ENCODE measurements around the gene MCCC2.

Gene MCCC2

DNA sequence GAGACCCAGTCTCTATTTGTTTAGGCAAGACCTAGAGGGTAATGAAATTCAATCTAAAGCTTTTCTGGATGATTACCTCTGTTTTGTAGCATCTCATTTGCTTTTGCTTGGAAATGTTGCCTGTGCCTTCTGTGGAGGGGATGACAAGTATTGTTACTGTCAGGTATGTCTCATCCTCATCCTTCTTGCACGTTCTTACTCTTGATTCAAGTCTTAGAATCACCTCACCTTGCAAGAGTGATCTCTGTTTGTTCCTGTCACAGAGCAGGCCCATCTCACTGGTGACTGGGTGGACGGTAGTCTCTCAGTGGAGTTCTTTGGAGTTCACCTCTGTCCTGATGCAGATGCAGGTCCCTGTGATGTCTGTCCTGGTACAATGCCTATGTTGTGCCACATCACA lies 33.5 kb downstream of the MCCC2 start:
- H3K27ac ChIP-seq: no peak overlapping the region
- no peaks in the 10 kb centered on the region for H3K27me3 ChIP-seq
- intact Hi-C loops (cut with DNase I; ENCODE audit: low total_unique reads): no loop called here
- DNase-seq: no peak
- TF ChIP-seq, protein P1, sequence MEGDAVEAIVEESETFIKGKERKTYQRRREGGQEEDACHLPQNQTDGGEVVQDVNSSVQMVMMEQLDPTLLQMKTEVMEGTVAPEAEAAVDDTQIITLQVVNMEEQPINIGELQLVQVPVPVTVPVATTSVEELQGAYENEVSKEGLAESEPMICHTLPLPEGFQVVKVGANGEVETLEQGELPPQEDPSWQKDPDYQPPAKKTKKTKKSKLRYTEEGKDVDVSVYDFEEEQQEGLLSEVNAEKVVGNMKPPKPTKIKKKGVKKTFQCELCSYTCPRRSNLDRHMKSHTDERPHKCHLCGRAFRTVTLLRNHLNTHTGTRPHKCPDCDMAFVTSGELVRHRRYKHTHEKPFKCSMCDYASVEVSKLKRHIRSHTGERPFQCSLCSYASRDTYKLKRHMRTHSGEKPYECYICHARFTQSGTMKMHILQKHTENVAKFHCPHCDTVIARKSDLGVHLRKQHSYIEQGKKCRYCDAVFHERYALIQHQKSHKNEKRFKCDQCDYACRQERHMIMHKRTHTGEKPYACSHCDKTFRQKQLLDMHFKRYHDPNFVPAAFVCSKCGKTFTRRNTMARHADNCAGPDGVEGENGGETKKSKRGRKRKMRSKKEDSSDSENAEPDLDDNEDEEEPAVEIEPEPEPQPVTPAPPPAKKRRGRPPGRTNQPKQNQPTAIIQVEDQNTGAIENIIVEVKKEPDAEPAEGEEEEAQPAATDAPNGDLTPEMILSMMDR (IDR thresholded peaks at IDR 0.05): no peak
- H3K4me3 ChIP-seq: no peak overlapping the region
- no peaks in the 10 kb centered on the region for H3K9me3 ChIP-seq
- no peaks in the 10 kb centered on the region for H3K4me1 ChIP-seq
- peaks cover 9 to 63% (median 47%) of the 10 kb centered on the region in 3 donors for H3K36me3 ChIP-seq

DNA sequence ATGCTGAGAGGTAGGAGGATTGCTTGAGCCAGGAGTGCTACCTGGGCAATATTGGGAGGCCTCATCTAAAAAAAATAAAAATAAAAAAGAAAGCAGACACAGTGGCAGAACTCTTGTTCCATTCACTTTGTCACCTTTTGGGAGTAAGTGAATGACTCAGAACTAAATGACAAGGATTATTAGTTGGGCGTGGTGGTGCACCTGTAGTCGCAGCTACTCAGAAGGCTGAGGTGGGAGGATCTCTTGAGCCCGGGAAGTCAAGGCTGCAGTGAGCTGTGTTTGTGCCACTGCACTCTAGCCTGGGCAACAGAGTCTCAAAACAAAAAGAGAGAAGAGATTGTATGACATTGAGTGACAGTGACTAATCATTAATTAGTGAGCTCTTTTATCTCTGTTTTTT lies 34.1 kb downstream of the MCCC2 start:
- H3K27me3 ChIP-seq: no peaks in the 10 kb centered on the region
- no peak overlapping the region for H3K27ac ChIP-seq
- TF ChIP-seq, protein P1 (IDR thresholded peaks at IDR 0.05): no peak
- no peaks in the 10 kb centered on the region for H3K9me3 ChIP-seq
- no peaks in the 10 kb centered on the region for H3K4me1 ChIP-seq
- no peak for DNase-seq
- H3K36me3 ChIP-seq: peaks cover 9 to 61% (median 40%) of the 10 kb centered on the region in 3 donors
- intact Hi-C loops (cut with DNase I; ENCODE audit: low total_unique reads): no loop called here
- H3K4me3 ChIP-seq: no peak overlapping the region

DNA sequence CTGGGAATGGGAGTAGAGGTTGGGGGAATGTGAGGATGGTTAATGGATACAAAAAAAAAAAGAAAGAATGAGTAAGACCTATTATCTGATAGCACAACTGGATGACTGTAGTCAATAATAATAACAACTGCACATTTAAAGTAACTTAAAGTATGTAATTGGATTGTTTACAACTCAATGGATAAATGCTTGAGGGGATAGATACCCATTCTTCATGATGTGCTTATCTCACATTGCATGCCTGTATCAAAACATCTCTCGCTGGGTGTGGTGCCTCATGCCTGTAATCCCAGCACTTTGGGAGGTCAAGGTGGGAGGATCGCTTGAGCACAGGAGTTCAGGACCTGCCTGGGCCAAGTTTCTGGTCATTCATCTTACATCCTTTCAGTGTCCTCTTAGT lies 34.6 kb downstream of the MCCC2 start:
- Histone ChIP-seq H3K4me3 (no peak overlapping the region), H3K27ac (no peak overlapping the region), H3K9me3 (no peaks in the 10 kb centered on the region), H3K27me3 (no peaks in the 10 kb centered on the region), H3K4me1 (no peaks in the 10 kb centered on the region), H3K36me3 (peaks cover 14 to 59% (median 39%) of the 10 kb centered on the region in 3 donors)
- no peak for DNase-seq
- TF ChIP-seq, protein P1 (IDR thresholded peaks at IDR 0.05): no peak
- intact Hi-C loops (cut with DNase I; ENCODE audit: low total_unique reads): no loop called here

DNA sequence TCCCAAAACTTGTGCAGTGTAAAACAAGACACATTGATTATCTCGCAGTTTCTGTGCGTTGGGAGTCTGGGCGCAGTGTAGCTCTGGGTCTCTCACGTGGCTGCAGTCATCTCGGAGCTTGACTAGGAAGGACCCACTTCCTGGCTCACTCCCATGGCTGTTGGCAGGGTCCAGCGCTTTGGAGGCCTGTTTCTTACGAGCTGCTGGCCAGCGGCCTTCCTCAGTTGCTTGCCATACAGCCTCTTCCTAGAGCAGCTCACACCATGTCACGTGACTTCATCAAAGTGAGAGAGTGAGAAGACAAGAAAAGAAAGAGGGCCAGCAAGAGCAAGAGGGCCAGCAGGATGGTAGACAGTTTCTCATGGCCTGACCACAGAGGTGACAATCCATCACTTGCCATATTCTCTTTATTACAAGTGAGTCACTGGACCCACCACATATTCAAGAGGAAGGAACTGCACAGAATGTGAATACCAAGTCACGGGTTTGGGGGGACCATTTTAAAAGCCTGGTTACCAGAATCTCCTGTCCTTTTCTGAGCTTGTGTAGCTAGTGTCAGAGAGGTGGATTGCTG lies 36.2 kb downstream of the MCCC2 start:
- TF ChIP-seq, protein P1 (IDR thresholded peaks at IDR 0.05): no peak
- DNase-seq: no peak
- Histone ChIP-seq H3K27me3 (no peaks in the 10 kb centered on the region), H3K4me3 (no peak overlapping the region), H3K36me3 (peaks cover 14 to 56% (median 36%) of the 10 kb centered on the region in 3 donors), H3K4me1 (no peaks in the 10 kb centered on the region), H3K27ac (no peak overlapping the region), H3K9me3 (no peaks in the 10 kb centered on the region)
- intact Hi-C loops (cut with DNase I; ENCODE audit: low total_unique reads): no loop called here

DNA sequence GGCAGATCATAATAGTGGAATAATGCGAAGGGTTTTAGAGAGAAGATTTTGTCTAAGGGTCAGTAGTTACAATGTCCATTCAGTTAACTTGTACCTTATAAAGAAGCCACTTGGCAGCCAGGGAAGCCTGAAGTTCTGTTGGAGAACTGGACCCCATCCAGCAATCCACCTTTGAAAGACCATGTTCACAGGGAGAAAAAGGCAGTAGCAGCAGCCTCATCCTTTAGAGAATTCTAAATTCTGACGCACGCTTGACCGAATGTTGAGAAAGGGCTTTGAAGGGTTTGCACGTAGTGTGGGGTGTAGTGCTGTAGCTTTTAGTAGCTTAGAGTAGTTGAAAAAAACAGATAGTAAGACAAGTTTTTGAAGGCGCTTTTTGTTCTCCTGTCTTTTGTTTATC lies 42.8 kb downstream of the MCCC2 start:
- intact Hi-C loops (cut with DNase I; ENCODE audit: low total_unique reads): no loop called here
- Histone ChIP-seq H3K9me3 (no peaks in the 10 kb centered on the region), H3K4me1 (no peaks in the 10 kb centered on the region), H3K36me3 (peaks cover 14 to 45% (median 22%) of the 10 kb centered on the region in 3 donors), H3K27ac (no peak overlapping the region), H3K4me3 (no peak overlapping the region), H3K27me3 (no peaks in the 10 kb centered on the region)
- TF ChIP-seq, protein P1 (IDR thresholded peaks at IDR 0.05): no peak
- no peak for DNase-seq

DNA sequence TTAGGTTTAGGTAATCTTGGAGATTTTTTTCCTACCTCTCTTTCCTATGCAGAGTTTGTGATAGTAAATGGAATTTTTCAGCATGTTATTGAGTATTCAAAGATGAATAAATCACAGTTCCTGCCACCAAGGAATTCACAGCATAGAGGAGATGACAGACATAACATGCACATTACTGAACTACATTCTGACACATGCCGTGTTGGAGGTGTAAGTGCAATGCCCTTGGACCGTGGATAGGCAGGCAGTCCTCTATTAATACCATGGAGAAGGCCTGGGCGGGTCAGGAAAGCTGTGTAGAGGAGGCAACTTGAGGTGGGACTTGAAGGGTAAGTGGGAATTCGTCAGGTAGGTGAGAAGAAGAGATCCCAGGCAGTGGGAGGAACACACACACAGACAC lies 43.9 kb downstream of the MCCC2 start:
- Histone ChIP-seq H3K4me3 (no peak overlapping the region), H3K9me3 (no peaks in the 10 kb centered on the region), H3K27ac (no peak overlapping the region), H3K4me1 (no peaks in the 10 kb centered on the region), H3K36me3 (peaks cover 22 to 52% (median 28%) of the 10 kb centered on the region in 3 donors), H3K27me3 (no peaks in the 10 kb centered on the region)
- DNase-seq: no peak
- intact Hi-C loops (cut with DNase I; ENCODE audit: low total_unique reads): no loop called here
- TF ChIP-seq, protein P1 (IDR thresholded peaks at IDR 0.05): no peak
